ENCODE results near the gene NOL3. TPM values are rescaled to one million over a fixed set of nuclear protein-coding genes. Genes with fewer than 3 reads are reported as not detected.

Gene NOL3
- total and polyA plus RNA-seq, 2 of the 13 experiments (the other 11 are each of a cell fraction or from before 2014, with no cell fraction given), result 5.7 to 20.5 TPM

GRCh38 chr16:67150833-67151396, 19.4 kb upstream of the NOL3 start, which contains the start of gene B3GNT9 (continued):
- TF ChIP-seq MBD4 (IDR thresholded peaks at IDR 0.05; ENCODE audit: borderline replicate concordance, low read length), result no peak
- no peak for TF ChIP-seq NR1H2 (CRISPR knock-in tag; IDR thresholded peaks at IDR 0.05; ENCODE audit: borderline replicate concordance, low read depth)
- no peak for TF ChIP-seq ZSCAN12 (CRISPR knock-in tag; IDR thresholded peaks at IDR 0.05)
- TF ChIP-seq SMARCE1 (IDR thresholded peaks at IDR 0.05; ENCODE audit: borderline replicate concordance), result no peak
- TF ChIP-seq HOXA7 (CRISPR knock-in tag; IDR thresholded peaks at IDR 0.05), result no peak
- peak; percentile 7; the same call in 1 of the 2 replicates for TF ChIP-seq EED (CRISPR knock-in tag; IDR thresholded peaks at IDR 0.05)
- TF ChIP-seq SNAPC2 (CRISPR knock-in tag; IDR thresholded peaks at IDR 0.05), result no peak; the same call in 1 of the 2 replicates
- TF ChIP-seq SP2 (CRISPR knock-in tag; IDR thresholded peaks at IDR 0.05), result no peak; the same call in 1 of the 2 replicates
- TF ChIP-seq SIX4 (CRISPR knock-in tag; IDR thresholded peaks at IDR 0.05), result no peak
- no peak for TF ChIP-seq CENPX (CRISPR knock-in tag; IDR thresholded peaks at IDR 0.05)
- no peak for TF ChIP-seq HDAC1 (CRISPR knock-in tag; IDR thresholded peaks at IDR 0.05)
- peak; percentile 73; the same call in 1 of the 2 replicates for TF ChIP-seq ZNF879 (CRISPR knock-in tag; IDR thresholded peaks at IDR 0.05)
- peak; percentile 59; the same call in 1 of the 2 replicates for TF ChIP-seq ERF (CRISPR knock-in tag; IDR thresholded peaks at IDR 0.05)
- TF ChIP-seq ZNF354B (CRISPR knock-in tag; IDR thresholded peaks at IDR 0.05), result no peak
- TF ChIP-seq ZNF766 (CRISPR knock-in tag; IDR thresholded peaks at IDR 0.05; ENCODE audit: borderline replicate concordance), result no peak
- no peak for TF ChIP-seq ZNF75D (CRISPR knock-in tag; IDR thresholded peaks at IDR 0.05; ENCODE audit: borderline replicate concordance)
- no peak for TF ChIP-seq ESRRA (CRISPR knock-in tag; IDR thresholded peaks at IDR 0.05; ENCODE audit: low read depth)
- TF ChIP-seq NFYB (CRISPR knock-in tag; IDR thresholded peaks at IDR 0.05), result no peak
- TF ChIP-seq NFRKB (IDR thresholded peaks at IDR 0.05), result no peak
- TF ChIP-seq GTF3A (CRISPR knock-in tag; conservative IDR thresholded peaks at IDR 0.05), result no peak
- no peak for TF ChIP-seq FOSL2 (CRISPR knock-in tag; IDR thresholded peaks at IDR 0.05)
- peak; percentile 25 for TF ChIP-seq HNRNPLL (IDR thresholded peaks at IDR 0.05; ENCODE audit: low read depth, low read length, poor library complexity, severe bottlenecking)
- peak; percentile 72; the same call in 1 of the 2 replicates for TF ChIP-seq ZNF839 (CRISPR knock-in tag; IDR thresholded peaks at IDR 0.05; ENCODE audit: borderline replicate concordance)
- TF ChIP-seq ZNF235 (CRISPR knock-in tag; IDR thresholded peaks at IDR 0.05; ENCODE audit: borderline replicate concordance), result no peak
- no peak for TF ChIP-seq ISX (CRISPR knock-in tag; conservative IDR thresholded peaks at IDR 0.05)
- TF ChIP-seq, protein P1, sequence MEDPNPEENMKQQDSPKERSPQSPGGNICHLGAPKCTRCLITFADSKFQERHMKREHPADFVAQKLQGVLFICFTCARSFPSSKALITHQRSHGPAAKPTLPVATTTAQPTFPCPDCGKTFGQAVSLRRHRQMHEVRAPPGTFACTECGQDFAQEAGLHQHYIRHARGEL (CRISPR knock-in tag; IDR thresholded peaks at IDR 0.05), result no peak
- no peak for TF ChIP-seq ZNF660 (CRISPR knock-in tag; IDR thresholded peaks at IDR 0.05; ENCODE audit: borderline replicate concordance, low read depth)
- peak; percentile 71; the same call in 1 of the 2 replicates for TF ChIP-seq THAP9 (CRISPR knock-in tag; IDR thresholded peaks at IDR 0.05; ENCODE audit: borderline replicate concordance)
- TF ChIP-seq RBAK (CRISPR knock-in tag; IDR thresholded peaks at IDR 0.05), result no peak
- peak; percentile 44; the same call in 1 of the 2 replicates for TF ChIP-seq ZNF563 (CRISPR knock-in tag; IDR thresholded peaks at IDR 0.05)
- TF ChIP-seq ARHGAP35 (CRISPR knock-in tag; IDR thresholded peaks at IDR 0.05; ENCODE audit: borderline replicate concordance), result no peak
- no peak; the same call in 1 of the 2 replicates for TF ChIP-seq RCOR2 (CRISPR knock-in tag; IDR thresholded peaks at IDR 0.05)
